Testis (tissue), 3 donors: ENCODE results near the gene USP20. TPM values are rescaled to one million over a fixed set of nuclear protein-coding genes. Genes with fewer than 3 reads are reported as not detected.

ENCODE experiments used
- DNase-seq: peaks from one replicate; pipeline ENCODE4 v3.0.0-alpha.2; 2019
- H3K27ac ChIP-seq, 2 donors: fragments of 200-600 bp; sonication (generic); one replicate each; pipeline ENCODE4 v1.5.1; 2019
- H3K27me3 ChIP-seq: fragments of 200-600 bp; sonication (generic); one replicate; pipeline ENCODE4 v1.5.1; 2019
- H3K36me3 ChIP-seq: fragments of 200-600 bp; sonication (generic); one replicate; pipeline ENCODE4 v1.5.1; 2017; ENCODE audit warnings: low read depth; ENCODE audit errors: missing control alignments
- H3K4me1 ChIP-seq: fragments of 200-600 bp; sonication (generic); one replicate; pipeline ENCODE4 v1.5.1; 2019
- H3K4me3 ChIP-seq, 2 donors: fragments of 200-600 bp; sonication (generic); one replicate each; pipeline ENCODE4 v1.5.1; 2017 to 2019
- H3K9me3 ChIP-seq: fragments of 200-600 bp; sonication (generic); one replicate; pipeline ENCODE4 v1.5.1; 2017
- CTCF ChIP-seq, 3 experiments: fragments of 450-650 bp in 2 of 3; fragments of 200-600 bp in 1 of 3; sonication (generic) in 1 of 3; IDR thresholded peaks; one replicate each; pipeline ENCODE4 v1.5.1; 2016 to 2019; ENCODE audit warnings: antibody characterized with exemption in 3 of 3, mild to moderate bottlenecking in 2 of 3, moderate library complexity in 1 of 3
- WGBS, 2 donors: methylation state at CpG; one replicate each; pipeline ENCODE4 v1.1.5; 2018; 5-methylcytosine and 5-hydroxymethylcytosine counted together
- intact Hi-C: fragments of 100-400 bp; cut with DNase I; formaldehyde crosslinking; loops from one replicate; pipeline ENCODE4 v1.15.1; 2023; ENCODE audit warnings: low total_unique reads
- microRNA-seq, 2 donors: library from miRNA; unstranded; fragments of <30 nt; microRNA quantifications; one replicate each; pipeline ENCODE4, GENCODE V29; 2016; ENCODE audit warnings: borderline number of aligned reads in 2 of 2, borderline replicate concordance in 1 of 2
- polyA plus RNA-seq: library from polyadenylated mRNA; stranded (reverse); fragments of 350-450 nt; fragmentation: Illumina TruSeq; extraction: RNeasy Lipid Tissue Mini Kit (QIAGEN cat#74804); gene quantifications from one replicate; pipeline ENCODE4 v1.2.3, GENCODE V29; 2014; ENCODE audit warnings: low read depth, low replicate concordance; ENCODE audit not compliant: insufficient read depth
- small RNA-seq, 2 donors: library from RNA; depleted of rRNA; stranded (forward); fragments of <200 nt; gene quantifications; one replicate each; pipeline ENCODE3, GENCODE V24; 2016
- total RNA-seq, 2 donors: library from RNA; depleted of rRNA; stranded (reverse); fragments of >200 nt; gene quantifications; one replicate each; pipeline ENCODE4 v1.2.3, GENCODE V29; 2016

Gene USP20
- total and polyA plus RNA-seq, 3 donors from 2014 or later = 37.4 to 48.3 (median 46.8) TPM

- Histone ChIP-seq H3K4me3 (no peak overlapping the region), H3K27me3 (no peaks in the 10 kb centered on the region), H3K9me3 (no peaks in the 10 kb centered on the region), H3K4me1 (peaks cover 20% of the 10 kb centered on the region), H3K27ac (no peak overlapping the region), H3K36me3 (no peaks in the 10 kb centered on the region)
- no peak for TF ChIP-seq CTCF (IDR thresholded peaks at IDR 0.05)
- no peak for DNase-seq
- intact Hi-C loops = no loop called here
- 69 to 85% methylated on average over 2 of the region's 2 CpGs for WGBS, 2 donors
Observed at GRCh38 chr9:129930743-129931142, 95.5 kb downstream of the USP20 start.

Small RNAs within 50 kb of the gene (microRNA-seq; reads per million reads assigned to microRNA genes)
- 0 to 1.4 reads per million in 2 donors for gene MIR6855

Small RNAs within 50 kb of the gene (small RNA-seq; reads per million reads assigned to genes)
- gene MIR6855 = 0 reads per million in 2 donors

Other genes with a start within 250 kb of the USP20 start
- gene C9orf50, start 214.4 kb upstream of the USP20 start, total RNA-seq = 1 to 10 TPM; 3.7 to 9.4 TPM
- 14.6 TPM for gene C9orf50, start 214.4 kb upstream of the USP20 start, polyA plus RNA-seq
- gene NTMT1, start 209.3 kb upstream of the USP20 start, total RNA-seq = 10 to 100 TPM; 71.8 to 82.6 TPM
- gene NTMT1, start 209.3 kb upstream of the USP20 start, polyA plus RNA-seq = 189 TPM
- gene ASB6, start 193.3 kb upstream of the USP20 start, total RNA-seq = 10 to 100 TPM; 51.2 to 61.7 TPM
- 21.4 TPM for gene ASB6, start 193.3 kb upstream of the USP20 start, polyA plus RNA-seq
- gene PRRX2, start 169.8 kb upstream of the USP20 start, total RNA-seq = 10 to 100 TPM; 14.6 to 19.1 TPM
- 15.3 TPM for gene PRRX2, start 169.8 kb upstream of the USP20 start, polyA plus RNA-seq
- 10 to 100 TPM in 1 of 2 donors, 1 to 10 TPM in 1; 9.5 to 36.9 TPM for gene PTGES, start 82.4 kb upstream of the USP20 start, total RNA-seq
- gene PTGES, start 82.4 kb upstream of the USP20 start, polyA plus RNA-seq = 41.8 TPM
- gene TOR1B, start 32.3 kb upstream of the USP20 start, total RNA-seq = 10 to 100 TPM; 29.4 to 30.8 TPM
- gene TOR1B, start 32.3 kb upstream of the USP20 start, polyA plus RNA-seq = 54.7 TPM
- 10 to 100 TPM; 32.9 to 43.4 TPM for gene TOR1A, start 11.3 kb upstream of the USP20 start, total RNA-seq
- 23.1 TPM for gene TOR1A, start 11.3 kb upstream of the USP20 start, polyA plus RNA-seq
- gene C9orf78, start 183 bp upstream of the USP20 start, total RNA-seq = 10 to 100 TPM; 56.3 to 83.2 TPM
- 86.8 TPM for gene C9orf78, start 183 bp upstream of the USP20 start, polyA plus RNA-seq
- gene FNBP1, start 207.7 kb downstream of the USP20 start, total RNA-seq = 10 to 100 TPM; 76.6 to 89.2 TPM
- gene FNBP1, start 207.7 kb downstream of the USP20 start, polyA plus RNA-seq = 37.9 TPM
- gene GPR107, start 218.4 kb downstream of the USP20 start, total RNA-seq = 10 to 100 TPM; 49.1 to 53.4 TPM
- 41.1 TPM for gene GPR107, start 218.4 kb downstream of the USP20 start, polyA plus RNA-seq